ENCODE measurements around the gene DDA1. TPM values are rescaled to one million over a fixed set of nuclear protein-coding genes. Genes with fewer than 3 reads are reported as not detected.

Gene DDA1
- total and polyA plus RNA-seq, 2 of the 13 experiments (the other 11 are each of a cell fraction or from before 2014, with no cell fraction given), result 24.5 to 26.0 TPM

DNA sequence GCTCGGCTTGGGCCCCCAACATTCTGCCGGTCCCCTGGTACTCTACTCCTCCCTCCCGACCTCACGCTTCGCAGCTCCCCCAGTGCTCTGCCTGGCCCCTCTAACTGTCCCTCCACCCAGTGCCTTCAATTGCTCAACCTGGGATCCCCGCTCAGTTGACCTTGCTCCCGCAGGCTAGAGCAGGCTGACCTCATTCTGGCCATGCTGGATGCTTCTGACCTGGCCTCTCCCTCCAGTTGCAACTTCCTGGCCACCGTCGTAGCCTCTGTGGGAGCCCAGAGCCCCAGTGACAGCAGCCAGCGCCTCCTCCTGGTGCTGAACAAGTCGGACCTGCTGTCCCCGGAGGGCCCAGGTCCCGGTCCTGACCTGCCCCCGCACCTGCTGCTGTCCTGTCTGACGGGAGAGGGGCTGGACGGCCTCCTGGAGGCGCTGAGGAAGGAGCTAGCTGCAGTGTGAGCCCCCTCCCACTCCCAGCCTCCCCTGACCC is 31.6 kb downstream of the DDA1 start (continued):
- TF ChIP-seq CHD2 (IDR thresholded peaks at IDR 0.05; ENCODE audit: low read depth, low read length) (no peak), PTBP1 (IDR thresholded peaks at IDR 0.05; ENCODE audit: low read depth, low read length, poor library complexity, severe bottlenecking) (no peak), FUBP1 (CRISPR knock-in tag; IDR thresholded peaks at IDR 0.05; ENCODE audit: borderline replicate concordance) (no peak), HOXA7 (CRISPR knock-in tag; IDR thresholded peaks at IDR 0.05) (0 out of 2 replicates have a peak, but pooled peaks have one; percentile 62), FOXO1 (CRISPR knock-in tag; IDR thresholded peaks at IDR 0.05) (peak; percentile 29; the same call in 1 of the 2 replicates), ZNF281 (CRISPR knock-in tag; IDR thresholded peaks at IDR 0.05; ENCODE audit: borderline replicate concordance) (peak; percentile 46; the same call in 1 of the 2 replicates), SETDB1 (CRISPR knock-in tag; IDR thresholded peaks at IDR 0.05; ENCODE audit: borderline replicate concordance) (no peak), ZNF431 (CRISPR knock-in tag; IDR thresholded peaks at IDR 0.05; ENCODE audit: borderline replicate concordance, low read depth) (no peak), ZNF891 (CRISPR knock-in tag; IDR thresholded peaks at IDR 0.05) (peak; percentile 44; the same call in 1 of the 2 replicates), KDM1A (CRISPR knock-in tag; IDR thresholded peaks at IDR 0.05) (0 out of 2 replicates have a peak, but pooled peaks have one; percentile 12), ZBTB7B (CRISPR knock-in tag; IDR thresholded peaks at IDR 0.05) (peak; percentile 77), ZNF740 (CRISPR knock-in tag; IDR thresholded peaks at IDR 0.05) (0 out of 2 replicates have a peak, but pooled peaks have one; percentile 22), ZNF619 (CRISPR knock-in tag; IDR thresholded peaks at IDR 0.05) (peak; percentile 68; the same call in 1 of the 2 replicates), TARDBP (CRISPR knock-in tag; IDR thresholded peaks at IDR 0.05) (no peak), LCORL (IDR thresholded peaks at IDR 0.05) (no peak), LCORL (CRISPR knock-in tag; IDR thresholded peaks at IDR 0.05) (peak; percentile 75; the same call in 1 of the 2 replicates), SIX4 (CRISPR knock-in tag; IDR thresholded peaks at IDR 0.05) (no peak)
- TF ChIP-seq, protein P1, sequence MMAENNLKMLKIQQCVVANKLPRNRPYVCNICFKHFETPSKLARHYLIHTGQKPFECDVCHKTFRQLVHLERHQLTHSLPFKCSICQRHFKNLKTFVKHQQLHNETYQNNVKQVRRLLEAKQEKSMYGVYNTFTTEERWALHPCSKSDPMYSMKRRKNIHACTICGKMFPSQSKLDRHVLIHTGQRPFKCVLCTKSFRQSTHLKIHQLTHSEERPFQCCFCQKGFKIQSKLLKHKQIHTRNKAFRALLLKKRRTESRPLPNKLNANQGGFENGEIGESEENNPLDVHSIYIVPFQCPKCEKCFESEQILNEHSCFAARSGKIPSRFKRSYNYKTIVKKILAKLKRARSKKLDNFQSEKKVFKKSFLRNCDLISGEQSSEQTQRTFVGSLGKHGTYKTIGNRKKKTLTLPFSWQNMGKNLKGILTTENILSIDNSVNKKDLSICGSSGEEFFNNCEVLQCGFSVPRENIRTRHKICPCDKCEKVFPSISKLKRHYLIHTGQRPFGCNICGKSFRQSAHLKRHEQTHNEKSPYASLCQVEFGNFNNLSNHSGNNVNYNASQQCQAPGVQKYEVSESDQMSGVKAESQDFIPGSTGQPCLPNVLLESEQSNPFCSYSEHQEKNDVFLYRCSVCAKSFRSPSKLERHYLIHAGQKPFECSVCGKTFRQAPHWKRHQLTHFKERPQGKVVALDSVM (CRISPR knock-in tag; IDR thresholded peaks at IDR 0.05), result peak; percentile 59
- TF ChIP-seq, protein P2, sequence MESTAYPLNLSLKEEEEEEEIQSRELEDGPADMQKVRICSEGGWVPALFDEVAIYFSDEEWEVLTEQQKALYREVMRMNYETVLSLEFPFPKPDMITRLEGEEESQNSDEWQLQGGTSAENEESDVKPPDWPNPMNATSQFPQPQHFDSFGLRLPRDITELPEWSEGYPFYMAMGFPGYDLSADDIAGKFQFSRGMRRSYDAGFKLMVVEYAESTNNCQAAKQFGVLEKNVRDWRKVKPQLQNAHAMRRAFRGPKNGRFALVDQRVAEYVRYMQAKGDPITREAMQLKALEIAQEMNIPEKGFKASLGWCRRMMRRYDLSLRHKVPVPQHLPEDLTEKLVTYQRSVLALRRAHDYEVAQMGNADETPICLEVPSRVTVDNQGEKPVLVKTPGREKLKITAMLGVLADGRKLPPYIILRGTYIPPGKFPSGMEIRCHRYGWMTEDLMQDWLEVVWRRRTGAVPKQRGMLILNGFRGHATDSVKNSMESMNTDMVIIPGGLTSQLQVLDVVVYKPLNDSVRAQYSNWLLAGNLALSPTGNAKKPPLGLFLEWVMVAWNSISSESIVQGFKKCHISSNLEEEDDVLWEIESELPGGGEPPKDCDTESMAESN (CRISPR knock-in tag; conservative IDR thresholded peaks at IDR 0.05), result peak; percentile 72; the same call in 1 of the 2 replicates
- TF ChIP-seq, protein P3, sequence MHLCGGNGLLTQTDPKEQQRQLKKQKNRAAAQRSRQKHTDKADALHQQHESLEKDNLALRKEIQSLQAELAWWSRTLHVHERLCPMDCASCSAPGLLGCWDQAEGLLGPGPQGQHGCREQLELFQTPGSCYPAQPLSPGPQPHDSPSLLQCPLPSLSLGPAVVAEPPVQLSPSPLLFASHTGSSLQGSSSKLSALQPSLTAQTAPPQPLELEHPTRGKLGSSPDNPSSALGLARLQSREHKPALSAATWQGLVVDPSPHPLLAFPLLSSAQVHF (CRISPR knock-in tag; IDR thresholded peaks at IDR 0.05), result peak; percentile 55; the same call in 1 of the 2 replicates
